Medulla oblongata (tissue), 1 donor: ENCODE measurements around the gene MARK4.
"Not testable (repeated sequence)": the region's sequence is repeated elsewhere in the genome, so short reads cannot be mapped to it uniquely, and the experiment has no call there.

Experiments used
- DNase-seq: peaks from one replicate; pipeline ENCODE4 v3.0.0-alpha.2; 2015; ENCODE audit errors: extremely low spot score

The MARK4 gene

DNA sequence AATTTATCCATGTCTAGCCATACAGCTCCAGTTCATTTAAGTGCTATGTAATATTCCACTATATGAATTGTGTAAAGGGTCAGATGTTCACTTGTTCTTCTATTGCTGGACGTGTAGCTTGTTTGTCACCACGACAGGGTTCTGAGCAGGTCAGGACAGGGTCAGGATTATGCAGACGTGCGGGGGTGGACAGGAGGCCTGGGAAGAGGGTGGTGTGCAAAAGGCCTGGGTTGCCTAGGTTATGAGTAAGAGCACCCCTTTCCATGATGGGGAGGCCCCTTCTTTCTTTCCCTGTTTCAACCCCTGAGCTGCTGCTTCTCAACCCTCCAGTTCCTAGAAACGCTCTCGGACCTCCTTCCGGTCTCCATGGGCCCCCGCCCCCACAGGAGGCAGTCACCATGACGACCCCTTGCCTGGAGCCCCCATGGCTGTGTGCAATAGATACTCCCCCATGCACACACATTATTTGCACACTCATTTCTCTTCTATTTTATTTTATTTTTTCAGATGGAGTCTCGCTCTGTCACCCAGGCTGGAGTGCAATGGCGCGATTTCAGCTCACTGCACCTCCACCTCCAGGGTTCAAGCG is 7.8 kb upstream of the MARK4 start:
- DNase-seq, result no peak

DNA sequence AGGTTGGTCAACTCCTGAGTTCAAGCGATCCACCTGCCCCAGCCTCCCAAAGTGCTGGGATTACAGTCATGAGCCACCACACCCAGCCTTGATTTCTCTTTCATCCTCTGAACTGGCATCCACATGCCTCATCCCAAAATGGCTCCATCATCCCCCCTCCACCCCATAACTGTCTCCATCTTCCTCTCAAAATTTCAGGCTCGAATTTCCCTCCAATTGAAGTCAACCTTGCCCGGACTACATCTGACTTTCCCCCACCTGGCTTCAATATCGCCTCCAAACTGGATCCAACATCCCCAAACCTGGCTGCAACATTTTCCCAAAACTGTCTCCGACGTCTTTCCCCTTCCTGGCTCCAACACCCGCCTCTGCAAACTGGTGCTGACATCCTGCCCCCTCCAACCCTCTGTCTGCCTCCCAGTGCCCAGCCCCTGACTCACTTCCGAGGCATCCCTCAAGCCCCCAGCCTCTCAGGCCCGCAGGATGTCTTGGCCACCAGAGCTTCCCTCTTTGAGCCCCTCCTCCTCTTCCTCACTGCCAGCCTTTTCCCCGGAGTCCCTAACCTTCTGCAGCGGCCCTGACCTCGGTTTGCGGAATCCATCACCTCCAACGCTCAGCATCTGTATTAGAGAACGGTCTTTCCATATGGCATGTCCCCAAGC is 6.8 kb upstream of the MARK4 start:
- no peak for DNase-seq

DNA sequence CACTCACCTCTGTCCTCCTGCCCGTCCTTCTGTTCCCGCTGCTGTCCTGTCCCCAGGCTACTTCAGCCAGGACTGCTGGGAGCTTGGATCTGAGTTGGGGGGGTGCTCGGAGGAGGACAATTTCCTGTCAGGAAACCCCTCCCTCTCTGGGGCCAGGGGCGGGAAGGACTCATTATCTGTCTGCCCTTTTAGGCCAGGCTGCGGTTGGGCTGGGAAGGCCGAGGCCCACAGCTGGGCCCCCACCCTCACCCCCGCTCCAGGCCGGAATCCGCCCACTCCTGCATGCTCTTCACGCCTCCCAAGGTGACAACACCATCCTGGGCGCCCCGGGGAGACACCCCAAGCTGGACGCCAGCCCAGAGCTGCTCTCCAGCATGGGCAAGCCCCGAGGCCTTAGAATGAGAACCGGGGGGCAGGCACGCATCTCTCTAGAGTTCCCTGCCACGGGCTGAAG is 5.7 kb upstream of the MARK4 start, which contains the start of gene EXOC3L2:
EXOC3L2 (minus strand) TSS at position 74 of the 454 bp plus-strand sequence. CDS start 6,362 bp downstream, outside the sequence.
- DNase-seq, result no peak

DNA sequence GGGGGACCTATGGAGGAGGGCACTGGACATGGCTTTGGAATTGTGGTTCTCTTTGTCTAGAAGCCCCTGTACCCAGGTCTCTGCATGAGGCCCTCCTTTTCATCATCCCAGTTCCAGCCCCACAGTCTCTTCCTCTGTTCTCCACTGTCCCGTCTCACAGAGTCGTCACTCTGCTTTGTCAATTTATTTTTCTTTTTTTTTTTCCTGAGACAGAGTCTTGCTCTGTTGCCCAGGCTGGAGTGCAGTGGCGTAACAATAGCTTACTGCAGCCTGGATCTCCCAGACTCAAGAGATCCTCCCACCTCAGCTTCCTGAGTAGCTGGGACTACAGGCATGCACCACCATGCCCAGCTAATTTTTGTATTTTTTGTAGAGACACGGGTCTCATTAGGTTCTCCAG is 5.2 kb upstream of the MARK4 start:
- no peak for DNase-seq

DNA sequence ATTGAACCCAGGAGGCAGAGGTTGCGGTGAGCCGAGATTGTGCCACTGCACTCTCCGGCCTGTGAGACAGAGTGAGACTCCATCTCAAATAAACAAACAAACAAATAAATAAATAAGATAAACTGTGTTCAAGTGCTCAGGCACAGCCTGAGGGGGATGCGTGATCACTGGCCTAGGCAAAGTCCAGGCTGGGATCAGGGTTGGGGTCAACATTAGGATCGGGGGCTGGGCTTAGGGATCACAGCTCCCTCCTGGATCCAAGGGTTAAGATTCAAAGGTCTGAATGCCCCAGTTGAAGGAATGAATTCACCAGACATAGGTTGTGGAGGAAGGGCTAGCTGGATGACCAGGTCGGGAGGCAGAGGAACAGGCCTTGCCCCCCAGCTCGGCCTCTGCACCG is 3.9 kb upstream of the MARK4 start:
- no peak for DNase-seq

DNA sequence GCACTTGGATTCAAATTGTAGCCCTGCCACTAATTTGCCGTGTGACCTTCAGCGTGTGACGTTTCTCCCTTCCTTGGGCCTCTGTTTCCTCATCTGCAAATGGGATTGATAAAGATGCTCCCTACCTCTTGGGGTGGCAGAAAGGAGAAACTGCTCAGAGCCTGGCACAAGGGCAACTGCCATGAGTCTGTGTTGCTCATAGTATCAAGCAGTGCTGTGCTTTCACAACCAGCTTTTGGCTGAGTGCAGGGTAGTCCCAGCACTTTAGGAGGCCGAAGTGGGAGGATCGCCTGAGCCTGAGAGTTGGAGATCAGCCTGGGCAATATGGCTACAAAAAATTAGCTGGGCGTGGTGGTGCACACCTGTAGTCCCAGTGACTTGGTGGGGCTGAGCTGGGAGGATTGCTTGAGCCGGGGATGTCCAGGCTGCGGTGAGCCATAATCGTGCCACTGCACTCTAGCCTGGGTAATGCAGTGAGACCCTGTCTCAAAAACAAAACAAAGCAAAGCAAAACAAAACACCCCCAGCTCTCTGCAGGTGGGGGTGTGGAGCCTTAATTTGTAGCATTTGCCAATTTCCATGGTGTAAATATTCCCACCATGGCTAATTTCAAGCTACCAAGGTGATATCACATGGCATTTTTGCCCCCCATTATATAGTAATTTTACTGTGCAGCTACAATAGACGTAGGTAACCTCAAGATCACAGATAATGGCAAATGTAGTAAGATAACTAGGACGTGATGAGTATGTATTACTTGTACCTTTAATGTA is 1.6 kb upstream of the MARK4 start:
- no peak for DNase-seq

DNA sequence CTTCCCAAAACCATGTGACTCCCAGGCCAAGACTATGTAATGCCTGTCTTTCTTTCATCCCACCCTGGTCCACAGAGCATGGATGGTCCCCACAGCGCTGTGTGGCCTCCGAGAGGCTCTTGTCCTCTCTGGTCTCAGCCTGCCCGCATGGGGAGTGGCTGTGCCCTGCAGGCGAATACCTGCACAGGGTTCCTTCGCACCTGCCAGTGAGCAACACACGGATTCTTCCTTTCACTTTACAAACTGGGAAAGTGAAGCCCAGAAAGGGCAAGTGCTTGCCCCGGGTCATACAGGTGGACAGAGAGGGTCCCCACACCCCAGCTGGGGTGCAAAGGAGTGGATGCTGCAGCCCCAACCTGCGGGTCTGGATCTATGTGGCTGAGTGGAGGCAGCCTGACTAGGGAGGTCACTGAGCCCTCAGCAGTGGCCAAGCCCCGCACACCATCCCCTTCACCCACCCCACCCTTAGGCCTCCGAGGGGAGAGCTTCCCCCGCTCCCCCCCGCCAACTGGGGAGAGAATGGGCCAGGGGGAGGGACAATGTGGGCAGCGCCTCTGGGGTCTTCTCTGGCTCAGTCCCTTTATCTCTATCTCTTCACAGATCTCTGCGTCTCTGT is 747 bp upstream of the MARK4 start:
- no peak for DNase-seq

DNA sequence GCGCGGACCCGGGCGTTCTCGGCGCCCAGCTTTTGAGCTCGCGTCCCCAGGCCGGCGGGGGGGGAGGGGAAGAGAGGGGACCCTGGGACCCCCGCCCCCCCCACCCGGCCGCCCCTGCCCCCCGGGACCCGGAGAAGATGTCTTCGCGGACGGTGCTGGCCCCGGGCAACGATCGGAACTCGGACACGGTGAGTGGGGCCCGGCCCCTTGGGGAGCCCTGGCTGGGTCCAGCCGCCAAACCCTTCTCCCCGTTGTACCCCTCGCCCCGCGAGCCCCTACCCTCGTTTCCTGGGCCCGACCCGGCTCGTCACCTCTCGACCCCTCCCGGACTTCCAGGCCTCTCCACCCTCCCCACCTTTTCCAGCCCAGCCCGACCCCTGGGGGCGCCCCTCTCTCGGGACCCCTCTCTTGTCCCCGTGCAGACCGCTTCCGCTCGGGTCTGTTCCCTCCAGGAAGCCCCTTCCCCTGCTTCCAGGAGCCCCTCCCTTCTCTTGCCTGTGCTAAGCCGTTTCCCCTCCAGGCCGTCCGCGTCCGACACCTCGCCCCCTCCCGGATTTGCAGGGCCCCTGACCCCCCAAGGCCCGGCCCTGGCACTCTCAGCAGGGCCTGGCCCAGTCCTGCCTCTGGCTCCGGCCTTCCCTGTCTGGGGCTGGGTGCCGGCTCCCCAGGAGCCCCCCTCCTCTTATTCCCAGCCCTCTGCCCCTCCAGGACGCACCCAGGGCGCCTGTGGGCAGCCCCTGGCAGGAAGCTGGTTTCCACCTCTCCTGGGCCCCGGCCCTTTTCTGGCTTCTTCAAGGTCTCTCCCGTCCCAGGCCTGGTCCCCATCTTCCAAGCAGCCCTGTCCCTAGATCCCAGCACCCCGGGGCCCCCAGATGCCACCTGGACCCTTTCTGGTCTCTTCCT is 632 bp downstream of the MARK4 start:
- no peak for DNase-seq

DNA sequence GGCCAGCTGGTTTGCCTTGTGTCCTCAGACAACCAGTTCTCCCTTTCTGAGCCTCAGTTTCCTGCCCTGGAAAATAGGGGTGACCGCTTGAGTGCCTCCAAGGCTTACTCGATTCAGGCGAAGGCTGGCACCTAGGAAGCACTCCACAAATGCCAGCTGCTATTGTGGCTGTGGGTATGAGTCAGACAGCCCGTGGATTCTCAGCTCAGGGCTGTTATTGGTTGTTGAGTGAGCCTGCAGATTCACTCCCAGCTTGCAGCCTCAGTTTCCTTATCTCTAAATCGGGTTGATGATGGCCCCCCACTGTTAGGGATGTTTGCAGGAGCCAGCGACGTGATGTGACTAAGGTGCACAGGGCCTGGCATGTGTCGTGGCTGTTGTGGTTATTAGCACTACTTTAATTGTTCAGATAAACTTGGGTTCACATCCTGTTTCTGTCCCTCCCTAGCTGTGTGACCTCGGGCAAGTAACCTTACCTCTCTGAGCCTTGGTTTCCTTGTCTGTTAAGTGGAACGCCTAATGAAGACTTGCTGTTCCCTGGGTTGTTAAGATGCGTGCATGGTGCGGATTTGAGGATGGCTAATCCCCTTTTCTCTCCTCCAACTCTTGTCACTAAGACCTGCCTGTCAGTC is 2.4 kb downstream of the MARK4 start:
- no peak for DNase-seq

DNA sequence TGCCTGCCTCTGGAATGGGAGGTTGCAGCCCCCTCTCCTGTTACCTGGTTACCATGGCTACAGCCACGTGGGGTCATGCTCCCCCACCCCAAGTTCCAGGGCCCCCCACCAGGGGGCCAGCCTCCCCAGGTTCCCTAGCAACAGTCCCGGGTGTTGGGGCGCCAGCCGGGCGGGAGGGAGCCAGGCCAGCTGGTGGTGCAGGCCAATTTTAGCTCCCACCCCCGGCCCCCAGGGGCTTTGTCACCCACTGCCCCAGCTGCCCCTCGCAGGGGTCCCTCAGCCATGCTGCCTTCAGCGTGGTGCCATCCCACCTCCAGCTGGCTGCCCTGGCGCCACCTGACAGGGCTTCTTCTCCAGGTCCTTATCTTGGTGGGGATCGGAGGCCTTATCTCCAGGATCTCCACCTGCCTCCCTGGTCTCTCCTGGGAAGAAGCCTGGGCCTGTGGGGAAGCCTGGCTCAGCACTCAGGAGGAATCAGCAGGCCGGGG is 3.0 kb downstream of the MARK4 start:
- DNase-seq, result no peak

DNA sequence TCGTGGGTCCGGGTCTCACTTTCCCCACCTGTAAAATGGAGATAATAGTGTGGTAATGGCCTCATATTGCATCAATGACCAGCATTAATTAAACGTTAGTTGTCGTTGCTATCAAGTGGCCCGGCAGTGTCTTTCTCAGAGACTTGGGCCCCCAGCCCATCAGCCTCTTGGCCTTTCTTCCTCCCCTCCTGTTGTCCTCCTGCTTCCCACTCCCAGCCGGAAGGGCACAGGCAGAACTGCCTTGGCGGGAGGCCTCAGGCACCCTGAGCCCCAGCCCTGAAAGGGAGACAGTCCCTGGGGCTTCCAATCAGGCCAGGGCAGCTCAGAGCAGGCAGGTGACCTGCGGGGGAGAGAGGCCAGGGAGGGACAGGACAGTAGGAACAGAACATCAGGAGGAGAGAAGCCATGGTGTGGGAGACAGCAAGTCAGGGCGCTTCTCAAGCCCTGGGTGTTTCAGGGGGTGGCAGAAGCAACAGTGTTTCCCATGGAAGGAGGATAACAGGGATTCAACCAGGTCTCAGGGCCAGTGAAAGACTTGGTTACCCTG is 4.6 kb downstream of the MARK4 start:
- no peak for DNase-seq

DNA sequence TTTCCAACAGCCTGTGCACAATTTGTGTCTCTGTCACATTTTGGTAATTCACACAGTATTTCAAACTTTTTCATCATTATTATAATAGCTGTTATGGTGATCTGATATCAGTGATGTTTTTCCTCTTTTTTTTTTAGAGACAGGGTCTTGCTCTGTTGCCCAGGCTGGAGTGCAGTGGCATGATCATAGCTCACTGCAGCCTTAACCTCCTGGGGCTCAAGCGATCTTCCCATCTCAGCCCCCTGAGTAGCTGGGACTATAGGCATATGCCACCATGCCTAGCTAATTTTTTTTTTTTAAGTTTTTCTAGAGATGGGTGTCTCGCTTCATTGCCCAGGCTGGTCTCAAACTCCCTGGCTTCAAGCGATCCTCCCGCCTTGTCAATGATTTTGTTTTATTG is 5.8 kb downstream of the MARK4 start:
- DNase-seq, result no peak

DNA sequence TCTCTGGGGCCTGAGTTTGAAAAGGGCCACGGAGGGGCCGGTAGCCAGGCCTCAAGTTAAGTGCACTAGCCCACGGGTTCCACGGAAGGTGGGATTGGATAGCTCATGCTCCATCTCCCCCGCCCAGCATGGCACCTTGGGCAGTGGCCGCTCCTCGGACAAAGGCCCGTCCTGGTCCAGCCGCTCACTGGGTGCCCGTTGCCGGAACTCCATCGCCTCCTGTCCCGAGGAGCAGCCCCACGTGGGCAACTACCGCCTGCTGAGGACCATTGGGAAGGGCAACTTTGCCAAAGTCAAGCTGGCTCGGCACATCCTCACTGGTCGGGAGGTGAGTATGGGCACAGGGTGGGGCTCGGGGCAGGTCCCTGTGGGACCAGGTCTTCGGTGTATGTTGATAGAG is 7.8 kb downstream of the MARK4 start:
- no peak for DNase-seq

DNA sequence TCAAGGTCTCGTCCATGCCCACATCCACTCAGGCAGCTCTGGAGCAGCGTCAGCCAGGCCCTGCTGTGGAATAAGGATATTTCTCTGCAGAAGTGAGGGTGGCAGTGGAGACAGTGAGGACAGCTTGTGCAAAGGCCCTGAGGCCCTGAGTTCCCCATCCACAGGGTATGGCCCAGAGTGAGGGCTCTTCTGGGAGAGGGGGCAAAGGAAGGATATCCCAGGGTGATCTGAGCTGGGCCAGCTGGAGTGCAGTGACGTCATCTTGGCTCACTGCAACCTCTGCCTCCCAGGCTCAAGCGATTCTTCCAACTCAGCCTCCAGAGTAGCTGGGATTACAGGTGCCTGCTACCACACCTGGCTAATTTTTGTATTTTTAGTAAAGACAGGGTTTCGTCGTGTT is 11.5 kb downstream of the MARK4 start:
- DNase-seq, result no peak

DNA sequence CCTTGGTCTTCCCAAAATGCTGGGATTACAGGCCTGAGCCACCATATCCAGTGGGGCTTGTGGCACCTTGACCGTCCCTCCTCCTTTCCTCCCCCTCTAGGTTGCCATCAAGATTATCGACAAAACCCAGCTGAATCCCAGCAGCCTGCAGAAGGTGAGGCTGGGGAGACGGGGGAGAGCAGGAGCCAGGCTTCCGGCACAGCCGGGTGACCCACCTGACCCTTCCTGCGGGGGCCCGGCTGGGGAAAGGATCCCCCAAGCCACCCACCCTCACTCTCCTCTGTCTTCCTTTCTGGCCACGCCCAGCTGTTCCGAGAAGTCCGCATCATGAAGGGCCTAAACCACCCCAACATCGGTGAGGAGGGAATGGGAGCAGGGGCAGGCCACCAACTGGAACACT is 11.9 kb downstream of the MARK4 start:
- DNase-seq, result no peak

DNA sequence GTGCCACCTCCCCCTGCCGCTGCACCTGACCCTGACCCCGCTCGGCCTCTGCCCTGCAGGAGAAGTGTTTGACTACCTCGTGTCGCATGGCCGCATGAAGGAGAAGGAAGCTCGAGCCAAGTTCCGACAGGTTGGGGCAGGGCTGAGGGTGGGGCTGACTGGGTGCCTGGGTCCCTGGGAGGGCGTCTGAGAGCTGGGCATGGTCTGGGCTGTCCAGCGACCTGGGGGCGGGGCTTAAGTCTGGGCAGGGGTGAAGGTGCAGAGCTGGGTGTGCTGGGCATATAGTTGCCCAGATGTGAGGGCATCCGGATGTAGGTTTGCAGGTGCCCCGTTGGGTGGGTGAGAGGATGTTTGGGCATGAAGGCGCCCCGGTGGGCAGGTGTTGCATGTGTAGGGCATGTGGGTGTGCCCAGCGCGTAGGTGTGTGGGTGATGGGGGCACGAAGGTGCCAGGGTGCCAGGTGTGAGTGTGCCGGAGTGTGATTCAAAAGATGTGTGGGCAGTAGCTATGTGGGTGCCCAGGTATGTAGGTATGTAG is 13.8 kb downstream of the MARK4 start:
- no peak for DNase-seq

DNA sequence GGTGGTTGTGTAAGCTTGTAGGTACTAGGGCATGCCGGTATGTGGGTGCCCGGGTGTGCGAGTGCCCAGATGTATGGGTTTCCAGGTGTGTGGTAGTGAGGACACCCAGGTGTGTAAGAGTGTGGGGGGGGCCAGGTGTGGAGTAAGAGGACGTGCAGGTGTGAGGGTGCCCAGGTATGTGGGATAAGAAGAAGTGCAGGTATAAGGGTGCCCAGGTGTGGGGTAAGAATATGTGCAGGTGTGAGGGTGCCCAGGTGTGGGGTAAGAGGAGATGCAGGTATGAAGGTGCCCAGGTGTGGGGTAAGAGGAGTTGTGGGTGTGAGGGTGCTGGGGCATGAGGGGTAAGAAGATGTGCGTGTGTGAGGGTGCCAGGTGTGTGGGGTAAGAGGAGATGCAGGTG is 14.3 kb downstream of the MARK4 start:
- DNase-seq, result no peak

DNA sequence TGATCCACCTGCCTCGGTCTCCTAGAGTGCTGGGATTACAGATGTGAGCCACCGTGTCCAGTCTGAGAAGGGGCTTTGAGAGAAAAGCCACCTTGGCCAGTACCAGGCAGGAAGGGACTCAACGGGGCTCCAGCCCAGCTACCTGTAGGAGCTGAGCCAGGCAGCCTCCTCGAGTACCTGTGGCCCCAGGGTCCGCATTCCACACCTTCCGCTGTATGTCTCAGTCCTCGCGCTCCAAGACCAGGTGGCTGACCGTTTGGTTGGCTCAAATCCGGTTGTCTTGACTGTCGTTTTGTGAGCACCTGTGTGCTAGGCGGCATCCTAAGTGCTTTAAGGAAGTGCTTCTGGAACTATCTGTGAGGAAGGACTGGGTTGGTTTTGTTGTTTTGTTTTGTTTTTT is 16.2 kb downstream of the MARK4 start:
- DNase-seq, result no peak

DNA sequence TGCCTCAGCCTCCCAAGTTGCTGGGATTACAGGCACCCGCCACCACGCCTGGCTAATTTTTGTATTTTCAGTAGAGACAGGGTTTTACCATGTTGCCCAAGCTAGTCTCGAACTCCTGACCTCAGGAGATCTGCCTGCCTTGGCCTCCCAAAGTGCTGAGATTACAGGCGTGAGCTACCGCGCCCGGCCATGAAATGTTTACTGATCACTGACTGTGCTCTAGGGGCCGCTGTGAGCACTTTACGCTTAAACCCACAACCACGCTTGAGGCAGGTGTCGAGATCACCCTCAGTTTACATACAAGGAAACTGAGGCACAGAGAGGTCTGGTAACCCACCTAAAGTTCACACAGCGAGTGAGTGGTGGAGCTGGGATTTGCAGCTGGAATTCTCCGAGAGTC is 18.9 kb downstream of the MARK4 start:
- DNase-seq, result not testable (repeated sequence)

DNA sequence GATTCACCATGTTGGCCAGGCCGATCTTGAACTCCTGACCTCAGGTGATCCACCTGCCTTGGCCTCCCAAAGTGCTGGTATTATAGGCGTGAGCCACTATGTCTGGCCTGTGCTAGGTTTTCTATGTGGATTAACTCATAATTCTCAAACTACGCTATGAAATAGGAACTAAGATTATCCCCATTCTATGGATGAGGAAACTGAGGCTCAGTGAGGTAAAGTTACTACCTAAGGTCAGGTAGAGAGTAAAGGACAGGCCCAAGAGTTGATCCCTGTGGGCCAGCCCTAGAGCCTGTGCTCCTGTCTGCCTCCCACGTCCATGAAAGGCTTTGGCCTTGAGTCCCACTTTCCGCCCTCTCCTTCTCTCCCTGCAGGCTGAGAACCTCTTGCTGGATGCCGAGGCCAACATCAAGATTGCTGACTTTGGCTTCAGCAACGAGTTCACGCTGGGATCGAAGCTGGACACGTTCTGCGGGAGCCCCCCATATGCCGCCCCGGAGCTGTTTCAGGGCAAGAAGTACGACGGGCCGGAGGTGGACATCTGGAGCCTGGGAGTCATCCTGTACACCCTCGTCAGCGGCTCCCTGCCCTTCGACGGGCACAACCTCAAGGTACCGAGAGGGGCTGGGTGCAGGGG is 20.1 kb downstream of the MARK4 start:
- DNase-seq, result no peak
